Omental fat pad (tissue), 4 donors: ENCODE measurements around the gene LSM7. TPM values are rescaled to one million over a fixed set of nuclear protein-coding genes. Genes with fewer than 3 reads are reported as not detected.

ENCODE experiments used
- ATAC-seq: fragments of 150-250 bp; one replicate; pipeline ENCODE4 v1.9.1; 2016; ENCODE audit warnings: mild to moderate bottlenecking, moderate library complexity; ENCODE audit not compliant: low FRiP score
- DNase-seq: peaks from one replicate; pipeline ENCODE4 v3.0.0-alpha.2; 2019; ENCODE audit warnings: low spot score
- CTCF ChIP-seq, 3 donors: fragments of 450-650 bp; IDR thresholded peaks; one replicate each; pipeline ENCODE4 v1.5.1; 2016 to 2017; ENCODE audit warnings: antibody characterized with exemption in 3 of 3, mild to moderate bottlenecking in 3 of 3, moderate library complexity in 2 of 3
- total RNA-seq, 4 donors: library from RNA; depleted of rRNA; stranded (reverse); fragments of >200 nt; gene quantifications; one replicate each; pipeline ENCODE4 v1.1.0, GENCODE V29; 2016

The LSM7 gene
- total RNA-seq, 4 donors from 2014 or later, result 101 to 142 (median 115) TPM

GRCh38 chr19:2345076-2345475, 16.7 kb upstream of the LSM7 start:
- no peak for TF ChIP-seq CTCF (IDR thresholded peaks at IDR 0.05)
- DNase-seq (no peak), ATAC-seq (no peak)

DNA sequence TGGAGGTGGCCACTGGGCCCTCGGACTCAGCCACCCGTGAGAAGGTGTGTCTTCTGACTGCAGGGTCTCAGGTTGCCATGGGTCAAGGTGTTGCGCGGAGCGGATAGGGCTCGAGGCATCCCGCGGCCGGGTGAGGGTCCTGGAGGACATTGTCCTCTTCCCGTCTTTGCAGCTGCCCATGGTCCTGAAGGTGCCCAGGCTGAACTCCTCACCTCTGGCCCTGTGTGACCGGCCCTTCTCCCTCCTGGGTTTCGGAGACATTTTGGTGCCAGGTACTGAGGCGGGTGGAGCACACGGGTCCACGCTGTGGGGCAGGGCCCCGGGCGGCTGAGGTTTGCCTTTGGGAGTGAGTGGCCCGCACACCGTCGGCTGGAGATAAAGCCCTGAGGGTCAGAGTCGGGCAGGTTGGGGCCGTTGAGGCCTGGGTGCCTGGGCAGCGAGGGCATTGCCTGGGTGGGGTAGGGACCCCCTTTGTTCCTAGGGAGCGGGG, 16.0 kb upstream of the LSM7 start:
- peak; percentile 21 for ATAC-seq
- no peak for DNase-seq
- TF ChIP-seq CTCF (IDR thresholded peaks at IDR 0.05), result no peak

GRCh38 chr19:2343289-2343982, 15.1 kb upstream of the LSM7 start:
- no peak for DNase-seq
- TF ChIP-seq CTCF (IDR thresholded peaks at IDR 0.05), result no peak
- no peak for ATAC-seq

DNA sequence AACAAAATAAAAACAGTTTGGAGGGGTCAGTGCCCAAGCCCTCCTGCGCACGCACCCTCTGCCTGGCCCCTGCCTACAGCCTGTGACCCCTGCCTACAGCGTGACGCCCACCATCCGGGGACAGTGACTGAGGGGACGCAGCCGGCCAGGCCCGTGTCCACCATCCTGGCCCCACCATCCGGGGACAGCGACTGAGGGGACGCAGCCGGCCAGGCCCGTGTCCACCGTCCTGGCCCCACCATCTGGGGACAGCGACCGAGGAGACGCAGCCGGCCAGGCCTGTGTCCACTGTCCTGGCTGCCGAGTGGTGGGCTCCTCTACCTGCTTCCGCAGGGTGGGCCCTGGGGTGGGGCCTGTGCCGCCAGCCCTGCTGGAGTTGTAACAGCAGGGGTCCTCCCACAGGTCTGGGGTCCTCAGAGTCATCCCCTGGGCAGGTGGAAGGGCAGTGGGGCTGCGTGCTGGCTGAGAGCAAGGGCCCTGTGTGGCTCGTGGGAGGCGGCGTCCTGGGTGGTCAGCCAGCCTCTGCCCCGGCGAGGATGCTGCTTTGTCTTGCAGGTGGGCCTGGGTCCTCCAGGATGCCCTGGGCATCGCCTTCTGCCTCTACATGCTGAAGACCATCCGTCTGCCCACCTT, 14.4 kb upstream of the LSM7 start:
- DNase-seq, result no peak
- ATAC-seq, result no peak
- no peak for TF ChIP-seq CTCF (IDR thresholded peaks at IDR 0.05)

DNA sequence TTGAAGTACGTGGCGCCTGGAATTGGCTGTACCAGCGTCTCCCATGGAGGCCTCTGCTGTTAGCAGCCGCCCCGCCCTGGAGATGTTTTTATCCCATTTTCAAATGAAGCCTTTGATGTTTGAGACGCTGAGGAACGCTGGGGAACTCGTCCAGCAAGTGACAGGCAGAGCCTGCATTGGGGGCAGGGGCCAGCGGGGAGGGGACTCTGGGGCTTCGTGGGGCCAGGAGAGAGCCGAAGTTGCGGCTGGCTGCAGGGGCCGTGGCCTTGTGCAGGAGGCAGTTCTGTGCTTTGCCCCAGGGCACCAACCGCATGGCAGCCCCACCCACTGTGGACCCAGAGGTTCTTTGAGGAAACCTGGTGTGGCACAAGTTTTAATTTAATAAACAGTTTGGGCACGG, 13.6 kb upstream of the LSM7 start:
- DNase-seq, result no peak
- no peak for ATAC-seq
- TF ChIP-seq CTCF (IDR thresholded peaks at IDR 0.05), result no peak

- DNase-seq, result no peak
- ATAC-seq, result no peak
- no peak for TF ChIP-seq CTCF (IDR thresholded peaks at IDR 0.05)
Measured at GRCh38 chr19:2341244-2341751, 12.9 kb upstream of the LSM7 start.
